Astrocyte of the cerebellum (primary cell): ENCODE results near the gene PTPRC.

Experiments used
- DNase-seq: peaks from one replicate; pipeline ENCODE4 v3.0.0-alpha.2; 2011; ENCODE audit warnings: low read depth
- H3K4me3 ChIP-seq: 2 replicates; pipeline ENCODE4 v1.5.1; 2011; ENCODE audit warnings: mild to moderate bottlenecking, low read depth, low read length, moderate library complexity
- CTCF ChIP-seq: IDR thresholded peaks from 2 replicates; pipeline ENCODE4 v1.5.1; 2012; ENCODE audit warnings: low read length, low read depth, moderate library complexity, mild to moderate bottlenecking; ENCODE audit errors: missing control alignments
- in situ Hi-C: cut with HindIII; loops from 2 replicates; pipeline ENCODE4 v1.10.0; 2017; ENCODE audit warnings: low sequenced_read_pairs

The PTPRC gene

GRCh38 chr1:198667186-198667585, 28.3 kb downstream of the PTPRC start:
- DNase-seq: no peak
- no peak overlapping the region for H3K4me3 ChIP-seq
- in situ Hi-C loops: no loop called here
- no peak for TF ChIP-seq CTCF

- in situ Hi-C loops: no loop called here
- DNase-seq: no peak
- H3K4me3 ChIP-seq: no peak overlapping the region
- TF ChIP-seq CTCF: no peak
Measured at GRCh38 chr1:198667807-198668206, 29.0 kb downstream of the PTPRC start.

- H3K4me3 ChIP-seq: no peak overlapping the region
- DNase-seq: peak; percentile 79
- TF ChIP-seq CTCF: no peak
- in situ Hi-C loops: no loop called here
Measured at GRCh38 chr1:198669023-198669698, 30.3 kb downstream of the PTPRC start.

GRCh38 chr1:198669771-198670170, 30.9 kb downstream of the PTPRC start:
- TF ChIP-seq CTCF: no peak
- DNase-seq: no peak
- in situ Hi-C loops: no loop called here
- no peak overlapping the region for H3K4me3 ChIP-seq

- H3K4me3 ChIP-seq: no peak overlapping the region
- DNase-seq: no peak
- TF ChIP-seq CTCF: no peak
- in situ Hi-C loops: no loop called here
Measured at GRCh38 chr1:198671136-198671535, 32.3 kb downstream of the PTPRC start.

GRCh38 chr1:198672124-198672523, 33.3 kb downstream of the PTPRC start:
- H3K4me3 ChIP-seq: no peak overlapping the region
- TF ChIP-seq CTCF: no peak
- no peak for DNase-seq
- in situ Hi-C loops: no loop called here

- DNase-seq: no peak
- H3K4me3 ChIP-seq: no peak overlapping the region
- no peak for TF ChIP-seq CTCF
- in situ Hi-C loops: no loop called here
Measured at GRCh38 chr1:198674009-198674408, 35.2 kb downstream of the PTPRC start.
